ENCODE measurements around the gene PTPRN2. TPM values are rescaled to one million over a fixed set of nuclear protein-coding genes. Genes with fewer than 3 reads are reported as not detected.

The PTPRN2 gene
- total and polyA plus RNA-seq, 7 donors: 3.2 to 7.1 (median 5.5) TPM

- H3K9me3 ChIP-seq: no peaks in the 10 kb centered on the region
- no peak overlapping the region for H3K27ac ChIP-seq
- no peak for TF ChIP-seq POLR2A (IDR thresholded peaks at IDR 0.05)
- no peak for TF ChIP-seq CTCF (IDR thresholded peaks at IDR 0.05)
- TF ChIP-seq EP300 (IDR thresholded peaks at IDR 0.05): no peak
- no peak for TF ChIP-seq POLR2AphosphoS5 (IDR thresholded peaks at IDR 0.05)
- DNase-seq: no peak
- 87 to 89% methylated on average over 34 of the region's 34 CpGs for WGBS, 2 donors
- no peaks in the 10 kb centered on the region for H3K36me3 ChIP-seq
- no peak overlapping the region for H3K4me3 ChIP-seq
- intact Hi-C loops (cut with DNase I): no loop called here
- no peaks in the 10 kb centered on the region for H3K27me3 ChIP-seq
- H3K4me1 ChIP-seq: no peaks in the 10 kb centered on the region
These were observed 444.2 kb downstream of the PTPRN2 start for GRCh38 chr7:158143196-158144120.

GRCh38 chr7:158142657-158143056 is 445.0 kb downstream of the PTPRN2 start:
- Histone ChIP-seq H3K4me3 (no peak overlapping the region), H3K9me3 (no peaks in the 10 kb centered on the region), H3K4me1 (no peaks in the 10 kb centered on the region), H3K36me3 (no peaks in the 10 kb centered on the region), H3K27ac (no peak overlapping the region), H3K27me3 (no peaks in the 10 kb centered on the region)
- no peak for DNase-seq
- intact Hi-C loops (cut with DNase I): no loop called here
- WGBS, 2 donors: 89% methylated on average over 12 of the region's 12 CpGs
- TF ChIP-seq POLR2A (IDR thresholded peaks at IDR 0.05) (no peak), POLR2AphosphoS5 (IDR thresholded peaks at IDR 0.05) (no peak), EP300 (IDR thresholded peaks at IDR 0.05) (no peak), CTCF (IDR thresholded peaks at IDR 0.05) (no peak)

GRCh38 chr7:158141806-158142518 is 445.7 kb downstream of the PTPRN2 start:
- H3K4me3 ChIP-seq: no peak overlapping the region
- intact Hi-C loops (cut with DNase I): no loop called here
- no peak overlapping the region for H3K27ac ChIP-seq
- H3K27me3 ChIP-seq: no peaks in the 10 kb centered on the region
- no peak for TF ChIP-seq EP300 (IDR thresholded peaks at IDR 0.05)
- TF ChIP-seq POLR2A (IDR thresholded peaks at IDR 0.05): no peak
- no peak for TF ChIP-seq POLR2AphosphoS5 (IDR thresholded peaks at IDR 0.05)
- no peak for TF ChIP-seq CTCF (IDR thresholded peaks at IDR 0.05)
- H3K9me3 ChIP-seq: no peaks in the 10 kb centered on the region
- H3K4me1 ChIP-seq: no peaks in the 10 kb centered on the region
- 84 to 88% methylated on average over 39 of the region's 39 CpGs for WGBS, 2 donors
- DNase-seq: no peak
- no peaks in the 10 kb centered on the region for H3K36me3 ChIP-seq

- Histone ChIP-seq H3K9me3 (no peaks in the 10 kb centered on the region), H3K27me3 (no peaks in the 10 kb centered on the region), H3K27ac (no peak overlapping the region), H3K4me3 (no peak overlapping the region), H3K36me3 (no peaks in the 10 kb centered on the region), H3K4me1 (no peaks in the 10 kb centered on the region)
- DNase-seq: no peak
- 92% methylated on average over 17 of the region's 17 CpGs for WGBS, 2 donors
- intact Hi-C loops (cut with DNase I): no loop called here
- no peak for TF ChIP-seq EP300 (IDR thresholded peaks at IDR 0.05)
- TF ChIP-seq POLR2A (IDR thresholded peaks at IDR 0.05): no peak
- no peak for TF ChIP-seq CTCF (IDR thresholded peaks at IDR 0.05)
- no peak for TF ChIP-seq POLR2AphosphoS5 (IDR thresholded peaks at IDR 0.05)
These were observed 446.4 kb downstream of the PTPRN2 start for GRCh38 chr7:158141221-158141582.

Measured in sigmoid colon (tissue), 7 donors.